ENCODE results near the gene ATAT1.

- TF ChIP-seq CTCF (optimal IDR thresholded peaks at IDR 0.05 in 1 of 3, IDR thresholded peaks at IDR 0.05 in 1 of 3, conservative IDR thresholded peaks at IDR 0.05 in 1 of 3; ENCODE audit: extremely low read depth in 1 of 3, insufficient read depth in 2 of 3, low read length in 3 of 3): no peak
- TF ChIP-seq EZH2 (IDR thresholded peaks at IDR 0.05; ENCODE audit: low read length): no peak
These were observed 19.3 kb downstream of the ATAT1 start for GRCh38 chr6:30645989-30646388.
